HepG2 (cell line): ENCODE results near the gene RPS27A. TPM values are rescaled to one million over a fixed set of nuclear protein-coding genes. Genes with fewer than 3 reads are reported as not detected.
A peak's percentile ranks its signal among the peaks of the same experiment; 100 is the strongest.

Source experiments
- BATF2 ChIP-seq: sonication (generic); formaldehyde crosslinking; IDR thresholded peaks from 2 replicates; pipeline ENCODE4 v1.8.0; 2022; ENCODE audit warnings: mild to moderate bottlenecking, missing genetic modification reagents, moderate library complexity
- GMEB1 ChIP-seq: sonication (generic); formaldehyde crosslinking; IDR thresholded peaks from 2 replicates; pipeline ENCODE4 v1.5.1; 2020; ENCODE audit warnings: missing genetic modification reagents, mild to moderate bottlenecking, borderline replicate concordance
- KLF9 ChIP-seq: IDR thresholded peaks from 2 replicates; pipeline ENCODE4 v1.6.1; 2016; ENCODE audit warnings: low read depth
- NFKBIZ ChIP-seq: IDR thresholded peaks from 2 replicates; pipeline ENCODE4 v1.6.1; 2018; ENCODE audit warnings: missing genetic modification reagents, missing compliant biosample characterization
- NR2F2 ChIP-seq: IDR thresholded peaks from 2 replicates; pipeline ENCODE4 v1.6.1; 2012; ENCODE audit warnings: low read depth, inconsistent platforms, borderline replicate concordance
- ONECUT2 ChIP-seq: sonication (generic); formaldehyde crosslinking; IDR thresholded peaks from 2 replicates; pipeline ENCODE4 v1.4.0; 2020; ENCODE audit warnings: missing genetic modification reagents
- POLR2G ChIP-seq: fragments of 200-400 bp; formaldehyde crosslinking; IDR thresholded peaks from 2 replicates; pipeline ENCODE4 v1.6.1; 2018; ENCODE audit warnings: mild to moderate bottlenecking, low read depth, low read length, moderate library complexity
- REPIN1 ChIP-seq: sonication (generic); formaldehyde crosslinking; IDR thresholded peaks from 2 replicates; pipeline ENCODE4 v1.8.0; 2022; ENCODE audit warnings: missing genetic modification reagents, low read depth, mild to moderate bottlenecking, borderline replicate concordance
- SRY ChIP-seq: sonication (generic); formaldehyde crosslinking; IDR thresholded peaks from 2 replicates; pipeline ENCODE4 v1.8.0; 2022; ENCODE audit warnings: mild to moderate bottlenecking, missing genetic modification reagents
- XRCC5 ChIP-seq: fragments of 200-400 bp; formaldehyde crosslinking; optimal IDR thresholded peaks from 2 replicates; pipeline ENCODE3; 2017; ENCODE audit warnings: mild to moderate bottlenecking, low read length
- ZBTB37 ChIP-seq: sonication (generic); formaldehyde crosslinking; IDR thresholded peaks from 2 replicates; pipeline ENCODE4 v1.4.0; 2020; ENCODE audit warnings: mild to moderate bottlenecking, missing genetic modification reagents
- ZNF567 ChIP-seq: sonication (generic); formaldehyde crosslinking; IDR thresholded peaks from 2 replicates; pipeline ENCODE4 v1.8.1; 2023; ENCODE audit warnings: mild to moderate bottlenecking, missing genetic modification reagents, borderline replicate concordance
- ZNF572 ChIP-seq: sonication (generic); formaldehyde crosslinking; IDR thresholded peaks from 2 replicates; pipeline ENCODE4 v1.5.1; 2020; ENCODE audit warnings: mild to moderate bottlenecking, missing genetic modification reagents
- polyA plus RNA-seq, 8 experiments: library from polyadenylated mRNA; depleted of rRNA in 3 of 8; stranded (reverse) in 7 of 8; unstranded in 1 of 8; fragments of >200 nt; fragmentation: Illumina TruSeq in 4 of 8; extraction: Trizol in 4 of 8; gene quantifications; 2 replicates each; pipeline versions ENCODE4 v1.2.1 to v1.2.3, GENCODE V29; 2011 to 2016; ENCODE audit warnings: low read depth in 4 of 8, missing spikeins in 1 of 8, mixed read lengths in 1 of 8; ENCODE audit not compliant: insufficient read depth in 1 of 8
- total RNA-seq, 5 experiments: library from RNA; depleted of rRNA; stranded (reverse); fragments of >200 nt; fragmentation: Illumina TruSeq; extraction: Trizol; gene quantifications; 2 replicates each; pipeline ENCODE4 v1.2.3, GENCODE V29; 2016; ENCODE audit warnings: low read depth in 1 of 5
- TF ChIP-seq, protein P1 (sequence below): sonication (generic); formaldehyde crosslinking; conservative IDR thresholded peaks from 2 replicates; pipeline ENCODE4 v1.4.0; 2020; ENCODE audit warnings: mild to moderate bottlenecking, missing genetic modification reagents, moderate library complexity
- TF ChIP-seq, protein P2 (sequence below): sonication (generic); formaldehyde crosslinking; IDR thresholded peaks from 2 replicates; pipeline ENCODE4 v1.9.0; 2021; ENCODE audit warnings: missing genetic modification reagents, borderline replicate concordance
- TF ChIP-seq, protein P3 (sequence below): sonication (generic); formaldehyde crosslinking; IDR thresholded peaks from 2 replicates; pipeline ENCODE4 v1.5.0; 2020; ENCODE audit warnings: mild to moderate bottlenecking, missing genetic modification reagents

RPS27A gene
- total and polyA plus RNA-seq, 2 of the 13 experiments (the other 11 are each of a cell fraction or from before 2014, with no cell fraction given) = 2,779 to 3,269 TPM

DNA sequence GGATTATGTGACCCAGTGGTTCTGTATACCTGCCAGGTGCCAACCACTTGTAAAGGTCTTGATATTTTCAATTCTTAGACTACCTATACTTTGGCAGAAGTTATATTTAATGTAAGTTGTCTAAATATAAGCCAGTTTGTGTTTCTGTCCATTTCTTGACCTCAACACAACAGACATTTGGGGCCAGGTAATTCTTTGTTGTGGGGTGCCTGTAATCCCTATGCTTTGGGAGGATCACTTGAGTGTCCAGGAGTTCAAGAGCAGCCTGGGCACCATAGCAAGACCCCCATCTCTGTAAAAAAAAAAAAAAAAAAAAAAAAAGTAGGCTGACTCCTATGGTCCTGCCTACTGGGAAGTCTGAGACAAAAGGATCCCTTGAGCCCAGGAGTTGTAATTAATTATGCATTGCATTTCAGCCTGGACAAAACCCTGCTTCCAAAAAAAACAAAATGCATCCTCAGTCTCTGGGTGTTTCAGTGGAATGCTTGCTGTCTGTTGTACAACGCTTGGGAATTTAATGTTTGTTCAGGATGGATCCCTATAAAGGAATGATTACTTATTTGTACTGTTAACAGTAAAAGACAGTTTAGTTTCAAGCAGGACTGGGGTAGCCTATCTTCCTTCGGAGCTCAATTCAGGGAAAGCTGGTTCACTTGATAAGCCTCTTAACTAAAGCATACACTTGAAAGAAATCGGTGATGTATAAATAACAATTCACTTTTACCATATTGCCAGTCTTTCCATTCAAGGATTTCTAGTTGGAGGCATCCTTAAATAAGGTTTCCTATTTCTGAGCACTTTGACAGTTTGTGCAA is 3.4 kb downstream of the RPS27A start (continued):
- TF ChIP-seq, protein P1, sequence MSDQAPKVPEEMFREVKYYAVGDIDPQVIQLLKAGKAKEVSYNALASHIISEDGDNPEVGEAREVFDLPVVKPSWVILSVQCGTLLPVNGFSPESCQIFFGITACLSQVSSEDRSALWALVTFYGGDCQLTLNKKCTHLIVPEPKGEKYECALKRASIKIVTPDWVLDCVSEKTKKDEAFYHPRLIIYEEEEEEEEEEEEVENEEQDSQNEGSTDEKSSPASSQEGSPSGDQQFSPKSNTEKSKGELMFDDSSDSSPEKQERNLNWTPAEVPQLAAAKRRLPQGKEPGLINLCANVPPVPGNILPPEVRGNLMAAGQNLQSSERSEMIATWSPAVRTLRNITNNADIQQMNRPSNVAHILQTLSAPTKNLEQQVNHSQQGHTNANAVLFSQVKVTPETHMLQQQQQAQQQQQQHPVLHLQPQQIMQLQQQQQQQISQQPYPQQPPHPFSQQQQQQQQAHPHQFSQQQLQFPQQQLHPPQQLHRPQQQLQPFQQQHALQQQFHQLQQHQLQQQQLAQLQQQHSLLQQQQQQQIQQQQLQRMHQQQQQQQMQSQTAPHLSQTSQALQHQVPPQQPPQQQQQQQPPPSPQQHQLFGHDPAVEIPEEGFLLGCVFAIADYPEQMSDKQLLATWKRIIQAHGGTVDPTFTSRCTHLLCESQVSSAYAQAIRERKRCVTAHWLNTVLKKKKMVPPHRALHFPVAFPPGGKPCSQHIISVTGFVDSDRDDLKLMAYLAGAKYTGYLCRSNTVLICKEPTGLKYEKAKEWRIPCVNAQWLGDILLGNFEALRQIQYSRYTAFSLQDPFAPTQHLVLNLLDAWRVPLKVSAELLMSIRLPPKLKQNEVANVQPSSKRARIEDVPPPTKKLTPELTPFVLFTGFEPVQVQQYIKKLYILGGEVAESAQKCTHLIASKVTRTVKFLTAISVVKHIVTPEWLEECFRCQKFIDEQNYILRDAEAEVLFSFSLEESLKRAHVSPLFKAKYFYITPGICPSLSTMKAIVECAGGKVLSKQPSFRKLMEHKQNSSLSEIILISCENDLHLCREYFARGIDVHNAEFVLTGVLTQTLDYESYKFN (CRISPR knock-in tag) = no peak
- TF ChIP-seq REPIN1 (CRISPR knock-in tag) (no peak), XRCC5 (no peak), SRY (CRISPR knock-in tag) (no peak), POLR2G (peak; percentile 73), ZBTB37 (CRISPR knock-in tag) (no peak), NR2F2 (no peak), KLF9 (no peak), BATF2 (CRISPR knock-in tag) (no peak), GMEB1 (CRISPR knock-in tag) (no peak), ZNF567 (CRISPR knock-in tag) (no peak), ZNF572 (CRISPR knock-in tag) (no peak), ONECUT2 (CRISPR knock-in tag) (no peak), NFKBIZ (no peak)
- TF ChIP-seq, protein P2, sequence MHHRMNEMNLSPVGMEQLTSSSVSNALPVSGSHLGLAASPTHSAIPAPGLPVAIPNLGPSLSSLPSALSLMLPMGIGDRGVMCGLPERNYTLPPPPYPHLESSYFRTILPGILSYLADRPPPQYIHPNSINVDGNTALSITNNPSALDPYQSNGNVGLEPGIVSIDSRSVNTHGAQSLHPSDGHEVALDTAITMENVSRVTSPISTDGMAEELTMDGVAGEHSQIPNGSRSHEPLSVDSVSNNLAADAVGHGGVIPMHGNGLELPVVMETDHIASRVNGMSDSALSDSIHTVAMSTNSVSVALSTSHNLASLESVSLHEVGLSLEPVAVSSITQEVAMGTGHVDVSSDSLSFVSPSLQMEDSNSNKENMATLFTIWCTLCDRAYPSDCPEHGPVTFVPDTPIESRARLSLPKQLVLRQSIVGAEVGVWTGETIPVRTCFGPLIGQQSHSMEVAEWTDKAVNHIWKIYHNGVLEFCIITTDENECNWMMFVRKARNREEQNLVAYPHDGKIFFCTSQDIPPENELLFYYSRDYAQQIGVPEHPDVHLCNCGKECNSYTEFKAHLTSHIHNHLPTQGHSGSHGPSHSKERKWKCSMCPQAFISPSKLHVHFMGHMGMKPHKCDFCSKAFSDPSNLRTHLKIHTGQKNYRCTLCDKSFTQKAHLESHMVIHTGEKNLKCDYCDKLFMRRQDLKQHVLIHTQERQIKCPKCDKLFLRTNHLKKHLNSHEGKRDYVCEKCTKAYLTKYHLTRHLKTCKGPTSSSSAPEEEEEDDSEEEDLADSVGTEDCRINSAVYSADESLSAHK (CRISPR knock-in tag) = no peak
- TF ChIP-seq, protein P3, sequence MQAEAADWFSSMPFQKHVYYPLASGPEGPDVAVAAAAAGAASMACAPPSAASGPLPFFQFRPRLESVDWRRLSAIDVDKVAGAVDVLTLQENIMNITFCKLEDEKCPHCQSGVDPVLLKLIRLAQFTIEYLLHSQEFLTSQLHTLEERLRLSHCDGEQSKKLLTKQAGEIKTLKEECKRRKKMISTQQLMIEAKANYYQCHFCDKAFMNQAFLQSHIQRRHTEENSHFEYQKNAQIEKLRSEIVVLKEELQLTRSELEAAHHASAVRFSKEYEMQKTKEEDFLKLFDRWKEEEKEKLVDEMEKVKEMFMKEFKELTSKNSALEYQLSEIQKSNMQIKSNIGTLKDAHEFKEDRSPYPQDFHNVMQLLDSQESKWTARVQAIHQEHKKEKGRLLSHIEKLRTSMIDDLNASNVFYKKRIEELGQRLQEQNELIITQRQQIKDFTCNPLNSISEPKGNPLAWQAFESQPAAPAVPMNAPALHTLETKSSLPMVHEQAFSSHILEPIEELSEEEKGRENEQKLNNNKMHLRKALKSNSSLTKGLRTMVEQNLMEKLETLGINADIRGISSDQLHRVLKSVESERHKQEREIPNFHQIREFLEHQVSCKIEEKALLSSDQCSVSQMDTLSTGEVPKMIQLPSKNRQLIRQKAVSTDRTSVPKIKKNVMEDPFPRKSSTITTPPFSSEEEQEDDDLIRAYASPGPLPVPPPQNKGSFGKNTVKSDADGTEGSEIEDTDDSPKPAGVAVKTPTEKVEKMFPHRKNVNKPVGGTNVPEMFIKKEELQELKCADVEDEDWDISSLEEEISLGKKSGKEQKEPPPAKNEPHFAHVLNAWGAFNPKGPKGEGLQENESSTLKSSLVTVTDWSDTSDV (CRISPR knock-in tag) = no peak
